Endothelial cell of umbilical vein (primary cell): Measurements from ENCODE around the gene BCL11A. TPM values are rescaled to one million over a fixed set of nuclear protein-coding genes. Genes with fewer than 3 reads are reported as not detected.
A peak's percentile ranks its signal among the peaks of the same experiment; 100 is the strongest.

Experiments used
- Bru-seq: library from RNA; stranded (reverse); fragments of 400-500 nt; gene quantifications from one replicate; lab custom pipeline; 2021; lab: Mats Ljungman, UMichigan
- BruChase-seq, 2 experiments: library from RNA; stranded (reverse); fragments of 400-500 nt; gene quantifications; one replicate each; lab custom pipeline; 2021; lab: Mats Ljungman, UMichigan
- BruUV-seq: library from RNA; stranded (reverse); fragments of 400-500 nt; replicated peaks from 2 replicates; lab custom pipeline; 2021; lab: Mats Ljungman, UMichigan
- CTCF ChIA-PET: fragments of 300-600, 350-600 bp; sonication (Branson Sonifier 250); formaldehyde crosslinking; loops from one replicate; lab custom pipeline; 2021; ENCODE audit warnings: antibody characterized with exemption, inconsistent platforms; lab: Charles Lee
- POLR2A ChIA-PET: fragments of 300-600, 350-600 bp; sonication (Branson Sonifier 250); formaldehyde crosslinking; loops from one replicate; lab custom pipeline; 2021; ENCODE audit warnings: antibody characterized with exemption, inconsistent platforms; lab: Charles Lee
- DNase-seq: peaks from one replicate; pipeline ENCODE4 v3.0.0-alpha.2; 2011; ENCODE audit warnings: low read depth, low spot score
- FAIRE-seq: peaks from 2 replicates; lab custom pipeline; 2011; peaks lifted over from hg19 to GRCh38; lab: Jason Lieb, UNC
- H2AFZ ChIP-seq: 2 replicates; pipeline ENCODE4 v1.6.0; 2012; ENCODE audit warnings: low read depth, low read length, control low read depth, inconsistent platforms
- H3K27ac ChIP-seq: 2 replicates; pipeline ENCODE4 v1.5.1; 2011; ENCODE audit warnings: low read depth, mild to moderate bottlenecking, control low read depth, low read length, moderate library complexity; ENCODE audit not compliant: insufficient read depth
- H3K27me3 ChIP-seq, 2 experiments: 2 replicates each; pipeline versions ENCODE4 v1.6.0 to v1.6.1; 2011; ENCODE audit warnings: low read length in 2 of 2, mixed read lengths in 1 of 2; ENCODE audit not compliant: control insufficient read depth in 2 of 2, insufficient read depth in 2 of 2
- H3K36me3 ChIP-seq, 2 experiments: 2 replicates in 1 of 2; 3 replicates in 1 of 2; pipeline ENCODE4 v1.5.1; 2011; ENCODE audit warnings: low read length in 2 of 2, mild to moderate bottlenecking in 1 of 2, moderate library complexity in 1 of 2; ENCODE audit not compliant: control insufficient read depth in 2 of 2, insufficient read depth in 2 of 2; ENCODE audit errors: extremely low read depth in 1 of 2
- H3K4me1 ChIP-seq: 3 replicates; pipeline ENCODE4 v1.5.1; 2011; ENCODE audit warnings: mild to moderate bottlenecking, low read length; ENCODE audit not compliant: control insufficient read depth, insufficient read depth; ENCODE audit errors: extremely low read depth
- H3K4me2 ChIP-seq: 2 replicates; pipeline ENCODE4 v1.6.1; 2011; ENCODE audit warnings: low read length, control low read depth, mixed read lengths; ENCODE audit not compliant: insufficient read depth
- H3K4me3 ChIP-seq, 3 experiments: fragments of 200-600 bp in 1 of 3; sonication (generic), shearing (Covaris generic) in 1 of 3; replicated peaks in 1 of 3; 2 replicates each; pipeline ENCODE4 v1.5.1; 2011 to 2016; ENCODE audit warnings: control low read depth in 3 of 3, low read length in 3 of 3, mild to moderate bottlenecking in 2 of 3, inconsistent platforms in 1 of 3, low read depth in 1 of 3, moderate library complexity in 1 of 3; ENCODE audit not compliant: insufficient read depth in 1 of 3
- H3K79me2 ChIP-seq: 2 replicates; pipeline ENCODE4 v1.6.0; 2012; ENCODE audit warnings: low read length, inconsistent platforms; ENCODE audit not compliant: control insufficient read depth, insufficient read depth
- H3K9ac ChIP-seq: replicated peaks from 2 replicates; pipeline ENCODE3; 2011; ENCODE audit warnings: low read length, control low read depth; ENCODE audit not compliant: insufficient read depth; ENCODE audit errors: extremely low read depth
- H3K9me1 ChIP-seq: replicated peaks from 3 replicates; pipeline ENCODE4 v1.6.0; 2011; ENCODE audit warnings: mild to moderate bottlenecking, low read length; ENCODE audit not compliant: control insufficient read depth, insufficient read depth; ENCODE audit errors: extremely low read depth
- H3K9me3 ChIP-seq: replicated peaks from 2 replicates; pipeline ENCODE4 v1.5.1; 2012; ENCODE audit warnings: low read length, inconsistent platforms; ENCODE audit not compliant: control insufficient read depth, insufficient read depth
- H4K20me1 ChIP-seq: replicated peaks from 2 replicates; pipeline ENCODE3; 2011; ENCODE audit warnings: mild to moderate bottlenecking, low read length; ENCODE audit not compliant: control insufficient read depth, insufficient read depth; ENCODE audit errors: extremely low read depth
- EZH2 ChIP-seq: IDR thresholded peaks from 2 replicates; pipeline ENCODE4 v1.6.1; 2012; ENCODE audit warnings: borderline replicate concordance, low read depth, mild to moderate bottlenecking, moderate library complexity, low read length, inconsistent platforms; ENCODE audit not compliant: severe bottlenecking
- FOS ChIP-seq: IDR thresholded peaks from 2 replicates; pipeline ENCODE4 v1.6.1; 2011; ENCODE audit warnings: mild to moderate bottlenecking, low read length, moderate library complexity, borderline replicate concordance; ENCODE audit not compliant: insufficient read depth
- GATA2 ChIP-seq: IDR thresholded peaks from 2 replicates; pipeline ENCODE4 v1.7.0; 2011; ENCODE audit warnings: low read depth, mild to moderate bottlenecking, moderate library complexity, mixed read lengths, low read length; ENCODE audit not compliant: insufficient read length, insufficient read depth
- JUN ChIP-seq: IDR thresholded peaks from 2 replicates; pipeline ENCODE4 v1.6.1; 2011; ENCODE audit warnings: borderline replicate concordance, low read depth; ENCODE audit not compliant: insufficient read length, insufficient read depth
- MYC ChIP-seq: IDR thresholded peaks from one replicate; pipeline ENCODE4 v1.6.1; 2011; ENCODE audit warnings: mild to moderate bottlenecking, low read depth, low read length
- POLR2A ChIP-seq: IDR thresholded peaks from 2 replicates; pipeline ENCODE4 v1.6.1; 2012; ENCODE audit warnings: low read depth, mild to moderate bottlenecking, control low read depth, low read length
- POLR2AphosphoS5 ChIP-seq: IDR thresholded peaks from 2 replicates; pipeline ENCODE4 v1.6.1; 2012; ENCODE audit warnings: low read depth, mild to moderate bottlenecking, control low read depth, low read length, moderate library complexity; ENCODE audit not compliant: insufficient read depth
- dilution Hi-C: fragments of 300-500 bp; cut with MboI; formaldehyde crosslinking; loops from one replicate; pipeline ENCODE4 v1.15.0; 2019; ENCODE audit warnings: low sequenced_read_pairs; ENCODE audit not compliant: extremely low pct_ligation_motif_present
- intact Hi-C: fragments of 100-400 bp; cut with micrococcal nuclease; formaldehyde crosslinking; loops from one replicate; pipeline ENCODE4 v1.10.0; 2022
- long read RNA-seq: library from polyadenylated mRNA; stranded (forward); transcript quantifications from one replicate; pipeline ENCODE4 v2.0.0, GENCODE V29; 2021
- polyA minus RNA-seq, 3 experiments: library from RNA; depleted of rRNA, polyadenylated mRNA; stranded (reverse); fragments of >200 nt; gene quantifications; 1 replicate in 1 of 3; 2 replicates in 2 of 3; pipeline ENCODE4 v1.2.3, GENCODE V29; 2011
- polyA plus RNA-seq, 4 experiments: library from polyadenylated mRNA; depleted of rRNA in 3 of 4; stranded (reverse) in 3 of 4; unstranded in 1 of 4; fragments of >200 nt; gene quantifications; 2 replicates each; pipeline versions ENCODE4 v1.2.1 to v1.2.3, GENCODE V29; 2011 to 2012; ENCODE audit warnings: missing spikeins in 1 of 4
- total RNA-seq: library from RNA; stranded (reverse); gene quantifications from 2 replicates; pipeline ENCODE4 v1.2.3, GENCODE V29; 2021
- TF ChIP-seq, protein P1 (sequence below), 2 donors: IDR thresholded peaks; 1 replicate in 1 of 2; 2 replicates in 1 of 2; pipeline ENCODE4 v1.5.1; 2011; ENCODE audit warnings: low read length in 2 of 2, mild to moderate bottlenecking in 2 of 2, moderate library complexity in 2 of 2, control low read depth in 1 of 2, inconsistent platforms in 1 of 2, low read depth in 1 of 2; ENCODE audit not compliant: insufficient read depth in 1 of 2; ENCODE audit errors: extremely low read depth in 1 of 2
- TF ChIP-seq, protein P2 (sequence below): IDR thresholded peaks from 2 replicates; pipeline ENCODE4 v1.6.1; 2011; ENCODE audit not compliant: insufficient read depth, insufficient read length

Gene BCL11A
- total RNA-seq (0.88 and 0.92 TPM in 2 replicates), polyA plus RNA-seq (0.12 and 0.16 TPM in 2 replicates), polyA minus RNA-seq (0.29 and 0.66 TPM in 2 replicates), Bru-seq, nascent RNA (percentile 18 among the genes with signal in this experiment), BruChase-seq, experiment 1, labeled RNA remaining after a 6-hour chase (percentile 22 among the genes with signal in this experiment), BruChase-seq, experiment 2, labeled RNA remaining after a 2-hour chase (percentile 26 among the genes with signal in this experiment)
- polyA plus RNA-seq (2011; cell fraction: cytosol; rRNA removed), result 0.11 and 0.26 TPM in 2 replicates
- 0.99 and 1.2 TPM in 2 replicates for polyA plus RNA-seq (2011; cell fraction: nucleus; rRNA removed)
- polyA plus RNA-seq (2012), result 1.0 and 1.4 TPM in 2 replicates
- not detected for polyA minus RNA-seq (2011; cell fraction: cytosol; rRNA and poly(A)+ RNA removed)
- 1.4 and 1.5 TPM in 2 replicates for polyA minus RNA-seq (2011; cell fraction: nucleus; rRNA and poly(A)+ RNA removed)
- long read RNA-seq, result 0 reads

DNA sequence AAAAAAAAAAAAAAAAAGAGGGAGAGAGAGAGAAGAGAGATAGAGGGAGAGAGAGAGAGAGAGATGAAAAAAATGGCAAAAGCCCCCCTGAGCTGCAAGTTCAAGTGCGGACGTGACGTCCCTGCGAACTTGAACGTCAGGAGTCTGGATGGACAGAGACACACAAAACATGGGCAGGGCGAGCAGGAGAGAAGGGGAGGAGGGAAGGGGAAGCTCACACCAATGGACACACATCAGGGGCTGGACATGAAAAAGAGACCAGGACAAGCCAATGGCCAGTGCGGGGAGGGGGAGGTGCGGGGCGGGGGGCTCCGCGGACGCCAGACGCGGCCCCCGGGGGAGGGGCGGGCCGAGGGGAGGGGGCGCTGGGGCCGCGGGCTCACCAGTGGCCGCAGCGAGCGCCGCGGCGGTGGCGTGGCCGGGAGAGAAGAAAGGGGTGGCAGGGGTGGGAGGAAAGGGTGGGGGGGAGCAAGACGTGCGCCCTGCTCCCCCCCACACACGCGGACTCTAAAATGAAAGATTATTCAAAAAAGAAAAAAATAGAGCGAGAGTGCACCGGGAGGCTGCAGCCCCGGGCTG lies at the start of gene BCL11A:
Gene BCL11A (minus strand): TSS at position 160 of the 579 bp plus-strand sequence. CDS start 384 bp downstream, outside the sequence.
- Histone ChIP-seq H3K36me3 (no peaks in the 10 kb centered on the region), H3K4me2 (peak within 1 kb of the TSS; percentile 92), H3K27ac (no peak within 1 kb of the TSS), H4K20me1 (no peaks in the 10 kb centered on the region), H3K27me3 (peaks cover 54 to 78% of the 10 kb centered on the region in 2 experiments), H3K4me1 (peaks cover 25% of the 10 kb centered on the region), H3K79me2 (no peaks in the 10 kb centered on the region), H3K9ac (no peak within 1 kb of the TSS), H2AFZ (peak within 1 kb of the TSS; percentile 92), H3K4me3 (peak within 1 kb of the TSS; percentile 58 to 86 (median 85)), H3K9me3 (no peaks in the 10 kb centered on the region), H3K9me1 (no peaks in the 10 kb centered on the region)
- TF ChIP-seq JUN (no peak), POLR2AphosphoS5 (no peak), GATA2 (no peak), MYC (no peak), POLR2A (no peak), EZH2 (no peak), FOS (no peak)
- TF ChIP-seq, protein P1, sequence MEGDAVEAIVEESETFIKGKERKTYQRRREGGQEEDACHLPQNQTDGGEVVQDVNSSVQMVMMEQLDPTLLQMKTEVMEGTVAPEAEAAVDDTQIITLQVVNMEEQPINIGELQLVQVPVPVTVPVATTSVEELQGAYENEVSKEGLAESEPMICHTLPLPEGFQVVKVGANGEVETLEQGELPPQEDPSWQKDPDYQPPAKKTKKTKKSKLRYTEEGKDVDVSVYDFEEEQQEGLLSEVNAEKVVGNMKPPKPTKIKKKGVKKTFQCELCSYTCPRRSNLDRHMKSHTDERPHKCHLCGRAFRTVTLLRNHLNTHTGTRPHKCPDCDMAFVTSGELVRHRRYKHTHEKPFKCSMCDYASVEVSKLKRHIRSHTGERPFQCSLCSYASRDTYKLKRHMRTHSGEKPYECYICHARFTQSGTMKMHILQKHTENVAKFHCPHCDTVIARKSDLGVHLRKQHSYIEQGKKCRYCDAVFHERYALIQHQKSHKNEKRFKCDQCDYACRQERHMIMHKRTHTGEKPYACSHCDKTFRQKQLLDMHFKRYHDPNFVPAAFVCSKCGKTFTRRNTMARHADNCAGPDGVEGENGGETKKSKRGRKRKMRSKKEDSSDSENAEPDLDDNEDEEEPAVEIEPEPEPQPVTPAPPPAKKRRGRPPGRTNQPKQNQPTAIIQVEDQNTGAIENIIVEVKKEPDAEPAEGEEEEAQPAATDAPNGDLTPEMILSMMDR (IDR thresholded peaks at IDR 0.05; ENCODE audit: extremely low read depth in 1 of 2, insufficient read depth in 1 of 2, low read depth in 1 of 2, low read length in 2 of 2), result no peak
- TF ChIP-seq, protein P2, sequence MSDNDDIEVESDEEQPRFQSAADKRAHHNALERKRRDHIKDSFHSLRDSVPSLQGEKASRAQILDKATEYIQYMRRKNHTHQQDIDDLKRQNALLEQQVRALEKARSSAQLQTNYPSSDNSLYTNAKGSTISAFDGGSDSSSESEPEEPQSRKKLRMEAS, result no peak
- FAIRE-seq, result peak; percentile 75
- DNase-seq, result peak; percentile 74
- ChIA-PET CTCF (interaction anchor here (1.0 to 1.6 kb wide), 2 partner anchors 10 to 28 kb away, joined by 4 to 8 read pairs; no protein-coding TSS in a partner anchor), POLR2A (no interaction called here)
- dilution Hi-C loops, result no loop called here
- intact Hi-C loops, result loop anchor here (5.0 kb wide), 1 partner anchor 1921 kb away; no protein-coding TSS in a partner anchor
- no TSS peak for BruUV-seq
